ENCODE measurements around the gene LRP3.
"Not testable (repeated sequence)": the region's sequence is repeated elsewhere in the genome, so short reads cannot be mapped to it uniquely, and the experiment has no call there.

Gene LRP3

DNA sequence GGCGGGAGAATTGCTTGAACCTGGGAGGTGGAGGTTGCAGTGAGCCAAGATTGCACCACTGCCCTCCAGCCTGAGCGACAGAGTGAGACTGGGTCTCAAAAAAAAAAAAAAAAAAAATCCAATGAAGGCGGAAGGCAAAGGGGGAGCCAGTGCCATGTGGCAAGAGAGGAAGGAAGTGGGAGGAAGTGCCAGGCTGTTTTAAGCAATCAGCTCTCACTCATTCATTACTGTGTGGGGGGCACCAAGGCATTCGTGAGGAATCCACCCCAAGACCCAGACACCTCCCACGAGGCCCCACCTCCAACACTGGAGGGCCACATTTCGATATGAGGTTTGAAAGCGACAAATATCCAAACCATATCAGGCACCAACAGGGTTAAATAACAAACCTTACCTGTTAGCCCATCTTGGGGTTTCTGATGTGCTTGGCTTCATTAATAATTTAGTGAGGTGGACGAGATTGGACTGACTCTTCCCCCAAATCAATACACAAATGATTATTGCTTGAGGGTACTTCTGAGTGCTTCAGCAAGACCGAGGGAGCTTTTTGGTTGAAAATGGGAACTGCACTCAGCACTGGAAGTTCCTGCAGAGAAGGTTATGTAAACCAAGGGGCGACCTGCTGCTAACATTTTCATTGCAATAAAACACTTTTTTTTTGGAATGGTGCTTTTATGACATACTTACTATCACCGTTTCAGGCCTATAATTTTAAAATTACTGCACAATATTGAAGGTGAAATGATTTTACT, 7.5 kb upstream of the LRP3 start:
- TF ChIP-seq, protein P1, sequence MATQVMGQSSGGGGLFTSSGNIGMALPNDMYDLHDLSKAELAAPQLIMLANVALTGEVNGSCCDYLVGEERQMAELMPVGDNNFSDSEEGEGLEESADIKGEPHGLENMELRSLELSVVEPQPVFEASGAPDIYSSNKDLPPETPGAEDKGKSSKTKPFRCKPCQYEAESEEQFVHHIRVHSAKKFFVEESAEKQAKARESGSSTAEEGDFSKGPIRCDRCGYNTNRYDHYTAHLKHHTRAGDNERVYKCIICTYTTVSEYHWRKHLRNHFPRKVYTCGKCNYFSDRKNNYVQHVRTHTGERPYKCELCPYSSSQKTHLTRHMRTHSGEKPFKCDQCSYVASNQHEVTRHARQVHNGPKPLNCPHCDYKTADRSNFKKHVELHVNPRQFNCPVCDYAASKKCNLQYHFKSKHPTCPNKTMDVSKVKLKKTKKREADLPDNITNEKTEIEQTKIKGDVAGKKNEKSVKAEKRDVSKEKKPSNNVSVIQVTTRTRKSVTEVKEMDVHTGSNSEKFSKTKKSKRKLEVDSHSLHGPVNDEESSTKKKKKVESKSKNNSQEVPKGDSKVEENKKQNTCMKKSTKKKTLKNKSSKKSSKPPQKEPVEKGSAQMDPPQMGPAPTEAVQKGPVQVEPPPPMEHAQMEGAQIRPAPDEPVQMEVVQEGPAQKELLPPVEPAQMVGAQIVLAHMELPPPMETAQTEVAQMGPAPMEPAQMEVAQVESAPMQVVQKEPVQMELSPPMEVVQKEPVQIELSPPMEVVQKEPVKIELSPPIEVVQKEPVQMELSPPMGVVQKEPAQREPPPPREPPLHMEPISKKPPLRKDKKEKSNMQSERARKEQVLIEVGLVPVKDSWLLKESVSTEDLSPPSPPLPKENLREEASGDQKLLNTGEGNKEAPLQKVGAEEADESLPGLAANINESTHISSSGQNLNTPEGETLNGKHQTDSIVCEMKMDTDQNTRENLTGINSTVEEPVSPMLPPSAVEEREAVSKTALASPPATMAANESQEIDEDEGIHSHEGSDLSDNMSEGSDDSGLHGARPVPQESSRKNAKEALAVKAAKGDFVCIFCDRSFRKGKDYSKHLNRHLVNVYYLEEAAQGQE (IDR thresholded peaks at IDR 0.05; ENCODE audit: insufficient replicate concordance, low read depth), result no peak
- TF ChIP-seq, protein P2, sequence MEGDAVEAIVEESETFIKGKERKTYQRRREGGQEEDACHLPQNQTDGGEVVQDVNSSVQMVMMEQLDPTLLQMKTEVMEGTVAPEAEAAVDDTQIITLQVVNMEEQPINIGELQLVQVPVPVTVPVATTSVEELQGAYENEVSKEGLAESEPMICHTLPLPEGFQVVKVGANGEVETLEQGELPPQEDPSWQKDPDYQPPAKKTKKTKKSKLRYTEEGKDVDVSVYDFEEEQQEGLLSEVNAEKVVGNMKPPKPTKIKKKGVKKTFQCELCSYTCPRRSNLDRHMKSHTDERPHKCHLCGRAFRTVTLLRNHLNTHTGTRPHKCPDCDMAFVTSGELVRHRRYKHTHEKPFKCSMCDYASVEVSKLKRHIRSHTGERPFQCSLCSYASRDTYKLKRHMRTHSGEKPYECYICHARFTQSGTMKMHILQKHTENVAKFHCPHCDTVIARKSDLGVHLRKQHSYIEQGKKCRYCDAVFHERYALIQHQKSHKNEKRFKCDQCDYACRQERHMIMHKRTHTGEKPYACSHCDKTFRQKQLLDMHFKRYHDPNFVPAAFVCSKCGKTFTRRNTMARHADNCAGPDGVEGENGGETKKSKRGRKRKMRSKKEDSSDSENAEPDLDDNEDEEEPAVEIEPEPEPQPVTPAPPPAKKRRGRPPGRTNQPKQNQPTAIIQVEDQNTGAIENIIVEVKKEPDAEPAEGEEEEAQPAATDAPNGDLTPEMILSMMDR (IDR thresholded peaks at IDR 0.05; ENCODE audit: insufficient read depth, low read length), result no peak
- TF ChIP-seq SPI1 (IDR thresholded peaks at IDR 0.05; ENCODE audit: borderline replicate concordance, low read depth), result peak; percentile 90
- 0 out of 2 replicates have a peak, but pooled peaks have one; percentile 39 for TF ChIP-seq GABPA (IDR thresholded peaks at IDR 0.05; ENCODE audit: low read depth)
- peak; percentile 60 for TF ChIP-seq POLR2AphosphoS5 (IDR thresholded peaks at IDR 0.05; ENCODE audit: low read depth)
- Histone ChIP-seq H3K27ac (replicated peaks) (peak overlapping the region; percentile 75), H3K27me3 (ENCODE audit: insufficient read depth, poor library complexity, severe bottlenecking) (no peaks in the 10 kb centered on the region), H3K4me3 (replicated peaks; ENCODE audit: insufficient read depth, low read length) (no peak overlapping the region; the same call in 1 of the 2 replicates)
- peak; percentile 80 to 85 for DNase-seq (ENCODE audit: low read depth in 1 of 2, low spot score in 1 of 2)

DNA sequence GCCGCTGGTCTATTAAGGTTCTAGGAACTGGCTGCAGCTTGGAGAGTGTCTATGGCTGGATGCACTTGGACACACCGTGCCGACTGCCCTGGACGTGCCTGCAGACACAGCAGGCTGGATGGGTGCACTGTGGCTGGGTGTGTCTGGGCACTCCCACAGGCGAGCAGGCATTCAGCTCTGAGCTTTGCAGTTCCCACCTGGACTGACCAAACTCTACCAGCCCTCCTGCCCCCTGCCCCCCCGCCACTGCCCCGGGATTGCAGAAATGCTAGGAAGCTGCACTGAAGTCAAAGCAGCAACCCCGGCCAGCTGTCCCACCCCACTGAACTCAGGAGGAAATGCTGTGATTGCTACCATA, 7.0 kb upstream of the LRP3 start:
- H3K4me3 ChIP-seq (replicated peaks; ENCODE audit: insufficient read depth, low read length), result peak overlapping the region; percentile 18; the same call in 1 of the 2 replicates
- TF ChIP-seq GABPA (IDR thresholded peaks at IDR 0.05; ENCODE audit: low read depth), result no peak
- TF ChIP-seq, protein P1 (IDR thresholded peaks at IDR 0.05; ENCODE audit: insufficient replicate concordance, low read depth), result no peak
- TF ChIP-seq, protein P2 (IDR thresholded peaks at IDR 0.05; ENCODE audit: insufficient read depth, low read length), result no peak
- TF ChIP-seq SPI1 (IDR thresholded peaks at IDR 0.05; ENCODE audit: borderline replicate concordance, low read depth), result no peak
- no peak for TF ChIP-seq POLR2AphosphoS5 (IDR thresholded peaks at IDR 0.05; ENCODE audit: low read depth)
- no peaks in the 10 kb centered on the region for H3K27me3 ChIP-seq (ENCODE audit: insufficient read depth, poor library complexity, severe bottlenecking)
- DNase-seq (ENCODE audit: low read depth in 1 of 2, low spot score in 1 of 2), result peak in 1 of 2 experiments; percentile 80
- H3K27ac ChIP-seq (replicated peaks), result peak overlapping the region; percentile 75

DNA sequence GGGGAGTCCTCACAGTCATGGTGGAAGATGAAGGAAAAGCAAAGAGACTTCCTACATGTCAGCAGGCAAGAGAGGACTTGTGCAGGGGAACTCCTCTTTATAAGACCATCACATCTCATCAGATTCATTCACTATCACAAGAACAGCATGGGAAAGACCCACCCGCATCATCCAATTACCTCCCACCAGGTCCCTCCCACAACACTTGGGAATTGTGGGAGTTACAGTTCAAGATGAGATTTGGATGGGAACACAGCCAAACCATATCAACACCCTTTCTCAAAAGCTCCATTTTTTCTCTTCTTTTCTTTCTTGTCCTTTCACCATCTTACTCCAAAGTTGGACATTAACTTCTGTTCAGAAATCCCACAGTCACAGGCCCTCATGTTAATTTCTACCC, 4.7 kb upstream of the LRP3 start:
- H3K27ac ChIP-seq (replicated peaks), result no peak overlapping the region

DNA sequence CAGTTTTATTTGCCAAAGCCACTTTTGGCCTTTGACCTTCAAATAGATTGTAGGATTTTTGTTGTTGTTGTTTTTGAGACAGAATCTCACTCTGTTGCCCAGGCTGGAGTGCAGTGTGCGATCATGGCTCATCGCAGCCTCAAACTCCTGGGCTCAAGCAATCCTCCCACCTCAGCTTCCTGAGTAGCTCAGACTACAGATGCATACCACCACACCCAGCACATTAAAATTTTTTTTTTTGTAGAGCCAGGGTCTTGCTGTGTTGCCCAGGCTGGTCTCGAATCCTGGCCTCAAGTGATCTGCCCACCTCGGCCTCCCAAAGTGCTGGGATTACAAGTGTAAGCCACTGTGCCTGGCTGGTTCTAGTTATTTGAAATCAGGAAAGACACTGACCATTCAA, 3.0 kb upstream of the LRP3 start:
- H3K4me3 ChIP-seq (replicated peaks; ENCODE audit: insufficient read depth, low read length); DNase-seq (ENCODE audit: low read depth in 1 of 2, low spot score in 1 of 2); H3K27ac ChIP-seq (replicated peaks); H3K27me3 ChIP-seq (ENCODE audit: insufficient read depth, poor library complexity, severe bottlenecking): not testable (repeated sequence)

More for the DNA sequence above, 4.7 kb upstream of the LRP3 start:
- H3K4me3 ChIP-seq (replicated peaks; ENCODE audit: insufficient read depth, low read length), result no peak overlapping the region
- DNase-seq (ENCODE audit: low read depth in 1 of 2, low spot score in 1 of 2), result no peak
- TF ChIP-seq POLR2AphosphoS5 (IDR thresholded peaks at IDR 0.05; ENCODE audit: low read depth), result no peak
- TF ChIP-seq GABPA (IDR thresholded peaks at IDR 0.05; ENCODE audit: low read depth), result no peak
- TF ChIP-seq SPI1 (IDR thresholded peaks at IDR 0.05; ENCODE audit: borderline replicate concordance, low read depth), result no peak
- TF ChIP-seq, protein P2 (IDR thresholded peaks at IDR 0.05; ENCODE audit: insufficient read depth, low read length), result no peak
- TF ChIP-seq, protein P1 (IDR thresholded peaks at IDR 0.05; ENCODE audit: insufficient replicate concordance, low read depth), result no peak
- H3K27me3 ChIP-seq (ENCODE audit: insufficient read depth, poor library complexity, severe bottlenecking), result no peaks in the 10 kb centered on the region

Data from HL-60 (cell line).